ENCODE measurements around the gene SLC2A10. TPM values are rescaled to one million over a fixed set of nuclear protein-coding genes. Genes with fewer than 3 reads are reported as not detected.

SLC2A10 gene
- total RNA-seq, 1 experiment from 2014 or later, result 33.6 TPM

DNA sequence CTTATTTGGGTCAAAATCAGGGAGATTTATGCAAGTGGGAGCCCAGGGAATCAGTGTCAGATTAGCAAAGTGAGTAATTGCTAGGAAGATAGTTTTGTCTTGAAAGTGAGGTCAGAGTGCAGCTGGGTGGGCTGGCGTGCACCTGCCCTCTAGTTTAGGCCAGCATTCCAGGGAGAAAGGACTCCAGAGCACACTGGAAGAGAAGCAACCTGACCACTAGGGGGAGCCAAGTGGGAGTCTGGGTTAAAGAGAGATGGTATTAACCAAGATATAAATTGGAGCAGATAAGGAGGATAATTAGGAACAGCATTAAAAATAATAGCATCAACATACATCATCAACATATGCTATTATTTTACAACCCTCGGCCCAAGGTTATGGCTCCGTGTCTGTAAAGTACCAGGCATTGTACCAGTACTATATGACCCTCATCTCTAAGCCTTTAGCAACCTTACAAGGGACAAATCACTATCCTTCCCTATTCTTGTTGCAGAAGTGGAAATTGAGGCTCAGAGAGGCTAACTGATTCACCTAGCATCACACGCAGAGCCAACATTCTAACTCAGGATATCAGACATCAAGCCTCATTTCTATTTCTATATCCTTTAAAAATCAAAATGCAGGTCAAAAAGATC is 57.8 kb downstream of the SLC2A10 start:
- H3K9me3 ChIP-seq (ENCODE audit: insufficient read depth, low read depth), result no peaks in the 10 kb centered on the region
- intact Hi-C loops (cut with micrococcal nuclease; ENCODE audit: unreplicated experiment), result loop anchor here (10.0 kb wide), 1 partner anchor 148 kb away; no protein-coding TSS in a partner anchor
- H4K20me1 ChIP-seq (ENCODE audit: insufficient read depth), result no peaks in the 10 kb centered on the region
- 0 out of 2 replicates have a peak, but pooled peaks cover 6% of the 10 kb centered on the region for H3K4me1 ChIP-seq (replicated peaks; ENCODE audit: insufficient read depth)
- ChIA-PET CTCF (no interaction called here), POLR2A (ENCODE audit: unreplicated experiment) (no interaction called here)
- no peaks in the 10 kb centered on the region for H3K27me3 ChIP-seq (ENCODE audit: insufficient read depth, low read depth)
- H3K36me3 ChIP-seq (ENCODE audit: low read depth), result no peaks in the 10 kb centered on the region
- no peaks in the 10 kb centered on the region for H3K9me2 ChIP-seq (ENCODE audit: insufficient read depth)
- no TSS peak for BruUV-seq (replicated peaks)
- H3F3A ChIP-seq (ENCODE audit: insufficient read depth, low read depth), result no peaks in the 10 kb centered on the region
- H3K27ac ChIP-seq, result no peak overlapping the region
- TF ChIP-seq EZH2 (IDR thresholded peaks at IDR 0.05; ENCODE audit: low read depth), result no peak
- TF ChIP-seq, protein P1, sequence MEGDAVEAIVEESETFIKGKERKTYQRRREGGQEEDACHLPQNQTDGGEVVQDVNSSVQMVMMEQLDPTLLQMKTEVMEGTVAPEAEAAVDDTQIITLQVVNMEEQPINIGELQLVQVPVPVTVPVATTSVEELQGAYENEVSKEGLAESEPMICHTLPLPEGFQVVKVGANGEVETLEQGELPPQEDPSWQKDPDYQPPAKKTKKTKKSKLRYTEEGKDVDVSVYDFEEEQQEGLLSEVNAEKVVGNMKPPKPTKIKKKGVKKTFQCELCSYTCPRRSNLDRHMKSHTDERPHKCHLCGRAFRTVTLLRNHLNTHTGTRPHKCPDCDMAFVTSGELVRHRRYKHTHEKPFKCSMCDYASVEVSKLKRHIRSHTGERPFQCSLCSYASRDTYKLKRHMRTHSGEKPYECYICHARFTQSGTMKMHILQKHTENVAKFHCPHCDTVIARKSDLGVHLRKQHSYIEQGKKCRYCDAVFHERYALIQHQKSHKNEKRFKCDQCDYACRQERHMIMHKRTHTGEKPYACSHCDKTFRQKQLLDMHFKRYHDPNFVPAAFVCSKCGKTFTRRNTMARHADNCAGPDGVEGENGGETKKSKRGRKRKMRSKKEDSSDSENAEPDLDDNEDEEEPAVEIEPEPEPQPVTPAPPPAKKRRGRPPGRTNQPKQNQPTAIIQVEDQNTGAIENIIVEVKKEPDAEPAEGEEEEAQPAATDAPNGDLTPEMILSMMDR (conservative IDR thresholded peaks at IDR 0.05), result peak; percentile 94
- peak in 1 of 2 experiments; percentile 35 for DNase-seq
- no peak overlapping the region for H3K4me3 ChIP-seq
- no peaks in the 10 kb centered on the region for H3K79me2 ChIP-seq (ENCODE audit: low read depth)
- no peak overlapping the region for H2AFZ ChIP-seq
- no peak overlapping the region for H3K4me2 ChIP-seq

DNA sequence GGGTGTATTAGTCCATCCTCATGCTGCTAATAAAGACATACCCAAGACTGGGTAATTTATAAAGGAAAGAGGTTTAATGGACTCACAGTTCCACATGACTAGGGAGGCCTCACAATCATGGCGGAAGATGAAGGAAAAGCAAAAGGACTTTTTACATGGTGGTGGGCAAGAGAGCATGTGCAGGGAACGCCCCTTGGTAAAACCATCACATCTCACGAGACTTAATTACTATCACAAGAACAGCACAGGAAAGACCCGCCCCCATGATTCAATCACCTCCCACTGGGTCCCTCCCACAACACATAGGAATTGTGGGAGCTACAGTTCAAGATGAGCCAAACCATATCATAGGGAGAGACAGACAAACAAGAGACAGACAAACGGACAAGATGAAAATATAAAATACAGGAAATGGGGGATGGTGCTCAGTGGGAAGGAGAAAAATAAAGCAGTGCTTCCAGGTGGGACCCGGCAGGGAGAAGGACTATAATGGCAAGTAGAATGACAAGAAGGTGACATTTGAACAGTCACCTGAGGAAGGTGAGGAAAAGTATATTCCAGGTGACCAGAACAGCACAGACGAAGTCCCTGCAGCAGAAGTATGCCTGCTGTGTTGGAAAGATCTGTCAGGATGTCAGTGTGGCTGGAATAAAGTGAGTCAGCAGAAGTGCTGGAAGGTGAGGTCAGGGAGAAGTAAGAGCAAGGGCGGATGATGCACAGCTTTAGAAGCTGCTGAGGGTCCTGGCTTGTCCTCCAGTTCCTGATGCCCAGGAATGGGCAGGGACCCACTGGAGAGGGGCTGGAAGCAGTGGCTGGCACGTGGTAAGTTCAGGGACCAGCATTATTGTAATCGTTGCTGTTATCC is 61.1 kb downstream of the SLC2A10 start:
- BruUV-seq (replicated peaks), result no TSS peak
- Histone ChIP-seq H4K20me1 (ENCODE audit: insufficient read depth) (no peaks in the 10 kb centered on the region), H3K4me1 (replicated peaks; ENCODE audit: insufficient read depth) (0 out of 2 replicates have a peak, but pooled peaks cover 6% of the 10 kb centered on the region), H3K9me2 (ENCODE audit: insufficient read depth) (no peaks in the 10 kb centered on the region; the same call in 1 of the 2 replicates), H3K4me3 (no peak overlapping the region), H2AFZ (no peak overlapping the region), H3K36me3 (ENCODE audit: low read depth) (no peaks in the 10 kb centered on the region), H3K4me2 (no peak overlapping the region), H3K79me2 (ENCODE audit: low read depth) (no peaks in the 10 kb centered on the region), H3K9me3 (ENCODE audit: insufficient read depth, low read depth) (no peaks in the 10 kb centered on the region), H3F3A (ENCODE audit: insufficient read depth, low read depth) (no peaks in the 10 kb centered on the region), H3K27ac (no peak overlapping the region), H3K27me3 (ENCODE audit: insufficient read depth, low read depth) (no peaks in the 10 kb centered on the region)
- ChIA-PET POLR2A (ENCODE audit: unreplicated experiment) (no interaction called here), CTCF (no interaction called here)
- no peak for DNase-seq
- intact Hi-C loops (cut with micrococcal nuclease; ENCODE audit: unreplicated experiment), result no loop called here
- TF ChIP-seq, protein P1 (conservative IDR thresholded peaks at IDR 0.05), result no peak
- TF ChIP-seq EZH2 (IDR thresholded peaks at IDR 0.05; ENCODE audit: low read depth), result no peak

DNA sequence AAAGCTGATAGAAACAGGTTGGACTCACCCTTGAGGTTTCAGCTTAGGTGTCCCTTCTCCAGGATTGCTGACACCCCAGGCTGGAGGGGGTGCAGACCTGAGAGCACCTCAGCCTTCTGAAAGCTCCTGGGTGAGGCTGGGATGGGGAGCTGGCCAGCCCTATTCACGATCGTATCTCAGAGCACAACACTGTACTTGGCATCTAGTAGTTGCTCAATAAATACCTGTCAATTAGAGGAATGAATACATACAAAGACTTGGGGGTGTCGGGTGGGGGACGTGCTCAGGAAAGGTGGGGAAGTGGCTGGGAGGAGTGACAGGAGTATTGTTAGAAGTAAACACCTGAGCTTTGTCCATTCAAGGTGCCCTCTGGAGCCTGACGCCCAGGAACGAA is 61.7 kb downstream of the SLC2A10 start:
- no peaks in the 10 kb centered on the region for H3K9me3 ChIP-seq (ENCODE audit: insufficient read depth, low read depth)
- CTCF ChIA-PET, result no interaction called here
- no peak overlapping the region for H3K4me2 ChIP-seq

More for the DNA sequence above, 61.7 kb downstream of the SLC2A10 start:
- TF ChIP-seq, protein P1 (conservative IDR thresholded peaks at IDR 0.05), result no peak
- no peak for TF ChIP-seq EZH2 (IDR thresholded peaks at IDR 0.05; ENCODE audit: low read depth)
- intact Hi-C loops (cut with micrococcal nuclease; ENCODE audit: unreplicated experiment), result no loop called here
- Histone ChIP-seq H3K4me1 (replicated peaks; ENCODE audit: insufficient read depth) (0 out of 2 replicates have a peak, but pooled peaks cover 6% of the 10 kb centered on the region), H3K79me2 (ENCODE audit: low read depth) (no peaks in the 10 kb centered on the region), H3K27me3 (ENCODE audit: insufficient read depth, low read depth) (no peaks in the 10 kb centered on the region), H3K36me3 (ENCODE audit: low read depth) (no peaks in the 10 kb centered on the region), H3K27ac (no peak overlapping the region), H3K9me2 (ENCODE audit: insufficient read depth) (no peaks in the 10 kb centered on the region; the same call in 1 of the 2 replicates), H4K20me1 (ENCODE audit: insufficient read depth) (no peaks in the 10 kb centered on the region), H3K4me3 (no peak overlapping the region), H3F3A (ENCODE audit: insufficient read depth, low read depth) (no peaks in the 10 kb centered on the region), H2AFZ (no peak overlapping the region)
- BruUV-seq (replicated peaks), result no TSS peak
- no peak for DNase-seq
- POLR2A ChIA-PET (ENCODE audit: unreplicated experiment), result no interaction called here

Data from PC-9 (cell line).